ENCODE measurements around the gene RPL3.

RPL3 gene

GRCh38 chr22:39319284-39320022 lies at the start of gene RPL3:
Gene RPL3 (minus strand): TSS chr22:39319623. CDS start chr22:39319597, 26 bp downstream.
- H3K27ac Mint-ChIP-seq = peak within 1 kb of the TSS; percentile 100
- no peaks in the 10 kb centered on the region for H3K27me3 Mint-ChIP-seq
- H3K36me3 Mint-ChIP-seq (ENCODE audit: low read depth) = peaks cover 59% of the 10 kb centered on the region
- no peaks in the 10 kb centered on the region for H3K9me3 Mint-ChIP-seq
- intact Hi-C loops (cut with micrococcal nuclease) = loop anchor here (10.0 kb wide), 1 partner anchor 205 kb away; the partner anchor contains the start of gene ATF4
- H3K4me1 Mint-ChIP-seq (ENCODE audit: low read depth) = peaks cover 53% of the 10 kb centered on the region
- H3K4me3 Mint-ChIP-seq = peak within 1 kb of the TSS; percentile 99

- intact Hi-C loops (cut with micrococcal nuclease) = no loop called here
- Mint-ChIP-seq H3K4me3 (no peak overlapping the region), H3K36me3 (ENCODE audit: low read depth) (no peaks in the 10 kb centered on the region), H3K4me1 (ENCODE audit: low read depth) (peaks cover 40% of the 10 kb centered on the region), H3K27me3 (no peaks in the 10 kb centered on the region), H3K9me3 (no peaks in the 10 kb centered on the region), H3K27ac (peak overlapping the region; percentile 81)
Observed at GRCh38 chr22:39369186-39369585, 49.8 kb upstream of the RPL3 start.

- Mint-ChIP-seq H3K27me3 (no peaks in the 10 kb centered on the region), H3K9me3 (no peaks in the 10 kb centered on the region), H3K36me3 (ENCODE audit: low read depth) (no peaks in the 10 kb centered on the region), H3K27ac (peak overlapping the region; percentile 81), H3K4me3 (no peak overlapping the region), H3K4me1 (ENCODE audit: low read depth) (peaks cover 43% of the 10 kb centered on the region)
- intact Hi-C loops (cut with micrococcal nuclease) = no loop called here
Observed at GRCh38 chr22:39368461-39368911, 49.1 kb upstream of the RPL3 start.

GRCh38 chr22:39367035-39367434 lies 47.6 kb upstream of the RPL3 start:
- intact Hi-C loops (cut with micrococcal nuclease) = no loop called here
- no peak overlapping the region for H3K4me3 Mint-ChIP-seq
- no peaks in the 10 kb centered on the region for H3K36me3 Mint-ChIP-seq (ENCODE audit: low read depth)
- H3K9me3 Mint-ChIP-seq = no peaks in the 10 kb centered on the region
- peaks cover 51% of the 10 kb centered on the region for H3K4me1 Mint-ChIP-seq (ENCODE audit: low read depth)
- H3K27ac Mint-ChIP-seq = peak overlapping the region; percentile 46
- no peaks in the 10 kb centered on the region for H3K27me3 Mint-ChIP-seq

GRCh38 chr22:39365492-39365780 lies 46.0 kb upstream of the RPL3 start:
- Mint-ChIP-seq H3K4me3 (no peak overlapping the region), H3K27ac (no peak overlapping the region), H3K36me3 (ENCODE audit: low read depth) (no peaks in the 10 kb centered on the region), H3K9me3 (no peaks in the 10 kb centered on the region), H3K27me3 (no peaks in the 10 kb centered on the region), H3K4me1 (ENCODE audit: low read depth) (peaks cover 51% of the 10 kb centered on the region)
- intact Hi-C loops (cut with micrococcal nuclease) = no loop called here

GRCh38 chr22:39364714-39365491 lies 45.5 kb upstream of the RPL3 start:
- intact Hi-C loops (cut with micrococcal nuclease) = no loop called here
- no peaks in the 10 kb centered on the region for H3K9me3 Mint-ChIP-seq
- H3K4me1 Mint-ChIP-seq (ENCODE audit: low read depth) = peaks cover 51% of the 10 kb centered on the region
- no peaks in the 10 kb centered on the region for H3K27me3 Mint-ChIP-seq
- no peaks in the 10 kb centered on the region for H3K36me3 Mint-ChIP-seq (ENCODE audit: low read depth)
- no peak overlapping the region for H3K27ac Mint-ChIP-seq
- H3K4me3 Mint-ChIP-seq = no peak overlapping the region

- Mint-ChIP-seq H3K9me3 (no peaks in the 10 kb centered on the region), H3K4me3 (no peak overlapping the region), H3K36me3 (ENCODE audit: low read depth) (no peaks in the 10 kb centered on the region), H3K27ac (no peak overlapping the region), H3K4me1 (ENCODE audit: low read depth) (peaks cover 49% of the 10 kb centered on the region), H3K27me3 (no peaks in the 10 kb centered on the region)
- intact Hi-C loops (cut with micrococcal nuclease) = no loop called here
Observed at GRCh38 chr22:39363751-39364515, 44.5 kb upstream of the RPL3 start.

- Mint-ChIP-seq H3K27me3 (no peaks in the 10 kb centered on the region), H3K27ac (peak overlapping the region; percentile 28), H3K4me1 (ENCODE audit: low read depth) (peaks cover 39% of the 10 kb centered on the region), H3K9me3 (no peaks in the 10 kb centered on the region), H3K36me3 (ENCODE audit: low read depth) (no peaks in the 10 kb centered on the region), H3K4me3 (no peak overlapping the region)
- intact Hi-C loops (cut with micrococcal nuclease) = no loop called here
Observed at GRCh38 chr22:39362932-39363331, 43.5 kb upstream of the RPL3 start.

GRCh38 chr22:39362271-39362670 lies 42.8 kb upstream of the RPL3 start:
- H3K36me3 Mint-ChIP-seq (ENCODE audit: low read depth) = no peaks in the 10 kb centered on the region
- intact Hi-C loops (cut with micrococcal nuclease) = no loop called here
- H3K9me3 Mint-ChIP-seq = no peaks in the 10 kb centered on the region
- H3K27me3 Mint-ChIP-seq = no peaks in the 10 kb centered on the region
- H3K4me1 Mint-ChIP-seq (ENCODE audit: low read depth) = peaks cover 34% of the 10 kb centered on the region
- H3K4me3 Mint-ChIP-seq = no peak overlapping the region
- no peak overlapping the region for H3K27ac Mint-ChIP-seq

- intact Hi-C loops (cut with micrococcal nuclease) = no loop called here
Observed at GRCh38 chr22:39361496-39361895, 42.1 kb upstream of the RPL3 start.

GRCh38 chr22:39360674-39361413 lies 41.4 kb upstream of the RPL3 start:
- H3K9me3 Mint-ChIP-seq = no peaks in the 10 kb centered on the region
- peaks cover 31% of the 10 kb centered on the region for H3K4me1 Mint-ChIP-seq (ENCODE audit: low read depth)
- H3K36me3 Mint-ChIP-seq (ENCODE audit: low read depth) = no peaks in the 10 kb centered on the region
- intact Hi-C loops (cut with micrococcal nuclease) = no loop called here
- H3K27me3 Mint-ChIP-seq = no peaks in the 10 kb centered on the region
- H3K27ac Mint-ChIP-seq = no peak overlapping the region
- H3K4me3 Mint-ChIP-seq = no peak overlapping the region

More at GRCh38 chr22:39361496-39361895, 42.1 kb upstream of the RPL3 start:
- Mint-ChIP-seq H3K36me3 (ENCODE audit: low read depth) (no peaks in the 10 kb centered on the region), H3K4me3 (no peak overlapping the region), H3K9me3 (no peaks in the 10 kb centered on the region), H3K27ac (no peak overlapping the region), H3K27me3 (no peaks in the 10 kb centered on the region), H3K4me1 (ENCODE audit: low read depth) (peaks cover 27% of the 10 kb centered on the region)

GRCh38 chr22:39360242-39360641 lies 40.8 kb upstream of the RPL3 start:
- intact Hi-C loops (cut with micrococcal nuclease) = no loop called here

GRCh38 chr22:39359659-39360195 lies 40.3 kb upstream of the RPL3 start:
- no peak overlapping the region for H3K27ac Mint-ChIP-seq
- no peaks in the 10 kb centered on the region for H3K9me3 Mint-ChIP-seq
- H3K4me3 Mint-ChIP-seq = no peak overlapping the region
- peaks cover 21% of the 10 kb centered on the region for H3K4me1 Mint-ChIP-seq (ENCODE audit: low read depth)
- no peaks in the 10 kb centered on the region for H3K27me3 Mint-ChIP-seq
- no peaks in the 10 kb centered on the region for H3K36me3 Mint-ChIP-seq (ENCODE audit: low read depth)
- intact Hi-C loops (cut with micrococcal nuclease) = no loop called here

More at GRCh38 chr22:39360242-39360641, 40.8 kb upstream of the RPL3 start:
- Mint-ChIP-seq H3K27ac (no peak overlapping the region), H3K36me3 (ENCODE audit: low read depth) (no peaks in the 10 kb centered on the region), H3K9me3 (no peaks in the 10 kb centered on the region), H3K4me3 (no peak overlapping the region), H3K27me3 (no peaks in the 10 kb centered on the region), H3K4me1 (ENCODE audit: low read depth) (peaks cover 26% of the 10 kb centered on the region)

Measured in dendritic cell treated with granulocyte-macrophage colony-stimulating factor and Interleukin-4, amounts not matched to agents 40 ng/mL and 50 ng/mL, for 4 days (primary cell).